Naive thymus-derived CD4-positive, alpha-beta T cell (primary cell): Measurements from ENCODE around the gene TMEM183A. TPM values are rescaled to one million over a fixed set of nuclear protein-coding genes. Genes with fewer than 3 reads are reported as not detected.

ENCODE experiments used
- ATAC-seq: fragments of 150-1000 bp; cut with Tn5 transposase; 2 replicates; pipeline ENCODE4 v1.10.0; 2021; ENCODE audit warnings: mild to moderate bottlenecking, moderate library complexity
- CTCF ChIA-PET: fragments of 350-600 bp; sonication (Branson Sonifier 250); formaldehyde crosslinking; loops from one replicate; lab custom pipeline; 2021; ENCODE audit warnings: antibody characterized with exemption; lab: Charles Lee
- POLR2A ChIA-PET: fragments of 350-600 bp; sonication (Branson Sonifier 250); formaldehyde crosslinking; loops from one replicate; lab custom pipeline; 2021; ENCODE audit warnings: antibody characterized with exemption, inconsistent platforms; lab: Charles Lee
- DNase-seq, 9 donors: peaks; one replicate each; pipeline versions ENCODE4 v3.0.0 to v3.0.0-alpha.2; 2020 to 2022; ENCODE audit warnings: mixed read lengths in 1 of 9
- H3K27ac ChIP-seq: one replicate; pipeline ENCODE4 v1.7.0; 2013; ENCODE audit warnings: mild to moderate bottlenecking, low read depth, low read length, moderate library complexity
- H3K27me3 ChIP-seq, 2 donors: one replicate each; pipeline ENCODE4 v1.7.0; 2013; ENCODE audit warnings: low read length in 2 of 2, mild to moderate bottlenecking in 2 of 2, moderate library complexity in 2 of 2; ENCODE audit not compliant: control insufficient read depth in 2 of 2, insufficient read depth in 2 of 2
- H3K36me3 ChIP-seq, 3 experiments: 1 replicate in 2 of 3; 2 replicates in 1 of 3; pipeline ENCODE4 v1.7.0; 2013; ENCODE audit warnings: low read length in 3 of 3, mild to moderate bottlenecking in 3 of 3, moderate library complexity in 1 of 3; ENCODE audit not compliant: insufficient read depth in 3 of 3, control insufficient read depth in 2 of 3
- H3K4me1 ChIP-seq, 2 donors: one replicate each; pipeline ENCODE4 v1.7.0; 2013; ENCODE audit warnings: low read length in 2 of 2, mild to moderate bottlenecking in 2 of 2, moderate library complexity in 1 of 2; ENCODE audit not compliant: control insufficient read depth in 2 of 2, insufficient read depth in 2 of 2
- H3K4me3 ChIP-seq: 2 replicates; pipeline ENCODE4 v1.7.0; 2013; ENCODE audit warnings: mild to moderate bottlenecking, low read length
- H3K9me3 ChIP-seq, 3 experiments: 1 replicate in 2 of 3; 2 replicates in 1 of 3; pipeline ENCODE4 v1.7.0; 2013; ENCODE audit warnings: low read length in 3 of 3; ENCODE audit not compliant: control insufficient read depth in 2 of 3
- H3K27ac Mint-ChIP-seq, 9 donors: one replicate each; pipeline ENCODE4 v1.8.0; 2020 to 2022; ENCODE audit warnings: mixed read lengths in 9 of 9, mild to moderate bottlenecking in 8 of 9, moderate library complexity in 5 of 9, inconsistent platforms in 2 of 9
- H3K27me3 Mint-ChIP-seq, 5 donors: one replicate each; pipeline ENCODE4 v1.8.0; 2021 to 2022; ENCODE audit warnings: mixed read lengths in 5 of 5, mild to moderate bottlenecking in 1 of 5
- H3K36me3 Mint-ChIP-seq, 5 donors: one replicate each; pipeline ENCODE4 v1.8.0; 2020 to 2022; ENCODE audit warnings: mixed read lengths in 5 of 5, mild to moderate bottlenecking in 3 of 5, inconsistent platforms in 1 of 5
- H3K4me1 Mint-ChIP-seq, 7 donors: one replicate each; pipeline ENCODE4 v1.8.0; 2020 to 2022; ENCODE audit warnings: mixed read lengths in 7 of 7, mild to moderate bottlenecking in 3 of 7, inconsistent platforms in 1 of 7
- H3K4me3 Mint-ChIP-seq, 10 donors: one replicate each; pipeline ENCODE4 v1.8.0; 2020 to 2022; ENCODE audit warnings: mild to moderate bottlenecking in 10 of 10, mixed read lengths in 10 of 10, moderate library complexity in 6 of 10, inconsistent platforms in 2 of 10
- H3K9me3 Mint-ChIP-seq, 11 donors: one replicate each; pipeline ENCODE4 v1.8.0; 2020 to 2022; ENCODE audit warnings: mixed read lengths in 11 of 11, mild to moderate bottlenecking in 4 of 11, inconsistent platforms in 1 of 11, moderate library complexity in 1 of 11
- intact Hi-C, 2 donors: fragments of 100-400 bp; cut with micrococcal nuclease; formaldehyde crosslinking; loops; one replicate each; pipeline ENCODE4 v1.15.1; 2023
- polyA plus RNA-seq, 2 donors: library from polyadenylated mRNA; unstranded; fragments of 300-500 nt; fragmentation: Illumina TruSeq; gene quantifications; one replicate each; pipeline ENCODE4 v1.2.3, GENCODE V29; 2021
- total RNA-seq, 6 experiments: library from RNA in 5 of 6; stranded (reverse) in 5 of 6; gene quantifications; 1 replicate in 5 of 6; 2 replicates in 1 of 6; pipeline ENCODE4 v1.2.3 and lab custom pipeline; 2021 to 2026

Gene TMEM183A
- total and polyA plus RNA-seq, 7 experiments from 2014 or later: 42.5 to 134 (median 73.0) TPM

DNA sequence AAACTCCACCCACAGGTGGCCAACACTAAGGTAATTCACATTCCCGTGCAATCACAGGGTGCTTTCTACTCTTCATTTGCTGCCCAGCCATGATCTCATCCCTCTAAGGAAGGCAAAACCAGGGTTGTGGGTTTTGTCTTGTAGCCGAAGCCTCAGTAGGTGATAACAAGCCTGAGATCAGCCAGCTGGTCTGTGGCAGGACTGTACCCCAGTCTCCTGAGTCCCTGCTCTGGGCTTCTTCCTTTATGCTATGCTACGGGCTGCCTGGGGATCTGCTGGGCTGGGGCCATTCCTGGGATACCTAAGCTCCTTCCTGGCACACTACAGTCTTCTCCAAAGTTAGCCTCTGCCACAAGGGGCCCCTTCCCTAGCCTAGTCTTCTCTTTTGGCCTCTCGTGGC lies 29.0 kb downstream of the TMEM183A start:
- no peaks in the 10 kb centered on the region for H3K36me3 ChIP-seq
- H3K4me3 ChIP-seq: no peak overlapping the region
- no peak for ATAC-seq
- H3K4me3 Mint-ChIP-seq: no peak overlapping the region
- H3K4me1 ChIP-seq: no peaks in the 10 kb centered on the region
- H3K27ac Mint-ChIP-seq: peak overlapping the region in 1 of 9 donors; percentile 54
- no peak overlapping the region for H3K27ac ChIP-seq
- peaks cover 0 to 7% (median 4%) of the 10 kb centered on the region in 5 donors for H3K27me3 Mint-ChIP-seq
- CTCF ChIA-PET: interaction anchor here (1.2 kb wide), 1 partner anchor 14 kb away, joined by 6 read pairs; no protein-coding TSS in a partner anchor
- peaks cover 0 to 4% (median 0%) of the 10 kb centered on the region in 5 donors for H3K36me3 Mint-ChIP-seq
- H3K27me3 ChIP-seq: no peaks in the 10 kb centered on the region
- POLR2A ChIA-PET: no interaction called here
- peaks cover 3 to 18% (median 5%) of the 10 kb centered on the region in 7 donors for H3K4me1 Mint-ChIP-seq
- H3K9me3 ChIP-seq: no peaks in the 10 kb centered on the region
- intact Hi-C loops: loop anchor here in 1 of 2 donors (5.0 kb wide), 1 partner anchor 451 kb away; no protein-coding TSS in a partner anchor
- DNase-seq: no peak
- H3K9me3 Mint-ChIP-seq: peaks cover 0 to 1% (median 0%) of the 10 kb centered on the region in 11 donors

- H3K4me1 ChIP-seq: no peaks in the 10 kb centered on the region
- no peak overlapping the region for H3K27ac Mint-ChIP-seq
- ChIA-PET POLR2A (no interaction called here), CTCF (no interaction called here)
- peaks cover 0 to 4% (median 0%) of the 10 kb centered on the region in 5 donors for H3K36me3 Mint-ChIP-seq
- H3K4me1 Mint-ChIP-seq: peaks cover 3 to 18% (median 5%) of the 10 kb centered on the region in 7 donors
- peaks cover 0 to 7% (median 4%) of the 10 kb centered on the region in 5 donors for H3K27me3 Mint-ChIP-seq
- H3K9me3 Mint-ChIP-seq: peaks cover 0 to 1% (median 0%) of the 10 kb centered on the region in 11 donors
- H3K9me3 ChIP-seq: no peaks in the 10 kb centered on the region
- no peak overlapping the region for H3K27ac ChIP-seq
- intact Hi-C loops: loop anchor here in 1 of 2 donors (5.0 kb wide), 1 partner anchor 451 kb away; no protein-coding TSS in a partner anchor
- no peak overlapping the region for H3K4me3 ChIP-seq
- DNase-seq (no peak), ATAC-seq (no peak)
- no peaks in the 10 kb centered on the region for H3K27me3 ChIP-seq
- no peak overlapping the region for H3K4me3 Mint-ChIP-seq
- H3K36me3 ChIP-seq: no peaks in the 10 kb centered on the region
These were observed 29.4 kb downstream of the TMEM183A start for GRCh38 chr1:203036537-203036936.

DNA sequence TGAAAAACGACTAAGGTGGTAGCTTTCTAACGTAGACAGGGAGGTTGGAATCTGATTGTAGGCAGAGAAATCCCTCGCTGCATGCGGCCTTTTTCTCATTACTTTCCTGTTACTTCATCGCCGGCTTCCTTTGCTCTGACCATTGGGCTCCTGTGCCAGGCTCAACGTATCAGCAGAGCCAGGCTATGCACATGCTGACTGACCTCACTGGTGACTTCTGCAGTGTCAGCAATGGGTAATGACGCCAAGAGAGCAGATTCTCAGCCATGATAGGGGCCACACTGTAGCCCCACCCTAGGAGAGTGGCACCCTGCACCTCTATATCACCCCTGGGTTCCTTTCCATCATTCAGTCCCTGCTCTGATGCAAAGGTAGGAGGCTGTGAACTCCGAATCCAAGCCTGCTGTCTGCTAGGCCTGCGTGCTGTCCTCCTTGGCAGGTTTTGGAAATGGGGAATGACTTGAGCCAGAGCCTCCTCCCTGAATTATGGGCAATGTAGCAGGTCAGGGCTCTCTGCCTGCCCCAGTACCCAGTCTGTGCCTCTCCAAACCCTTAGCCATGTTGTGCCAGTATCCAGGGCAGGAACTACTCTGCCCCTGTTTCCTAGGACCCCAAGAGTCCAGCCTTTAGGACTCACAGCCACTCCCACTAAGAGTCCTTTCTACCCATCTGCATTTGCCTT lies 30.5 kb downstream of the TMEM183A start:
- Mint-ChIP-seq H3K4me3 (no peak overlapping the region), H3K4me1 (peaks cover 3 to 16% (median 5%) of the 10 kb centered on the region in 7 donors), H3K27ac (no peak overlapping the region), H3K9me3 (peaks cover 0 to 1% (median 0%) of the 10 kb centered on the region in 11 donors), H3K36me3 (peaks cover 0 to 4% (median 0%) of the 10 kb centered on the region in 5 donors), H3K27me3 (peaks cover 0 to 7% (median 4%) of the 10 kb centered on the region in 5 donors)
- Histone ChIP-seq H3K36me3 (no peaks in the 10 kb centered on the region), H3K4me3 (no peak overlapping the region), H3K27me3 (no peaks in the 10 kb centered on the region), H3K9me3 (no peaks in the 10 kb centered on the region), H3K4me1 (no peaks in the 10 kb centered on the region), H3K27ac (no peak overlapping the region)
- POLR2A ChIA-PET: no interaction called here
- no peak for DNase-seq
- intact Hi-C loops: loop anchor here in 1 of 2 donors (5.0 kb wide), 1 partner anchor 450 kb away; no protein-coding TSS in a partner anchor
- CTCF ChIA-PET: interaction anchor here (1.2 kb wide), 1 partner anchor 248 kb away, joined by 3 read pairs; no protein-coding TSS in a partner anchor
- ATAC-seq: no peak

GRCh38 chr1:203038217-203038741 lies 31.1 kb downstream of the TMEM183A start:
- Histone ChIP-seq H3K4me3 (no peak overlapping the region), H3K27me3 (no peaks in the 10 kb centered on the region), H3K9me3 (no peaks in the 10 kb centered on the region), H3K36me3 (no peaks in the 10 kb centered on the region), H3K27ac (no peak overlapping the region), H3K4me1 (no peaks in the 10 kb centered on the region)
- no peak for ATAC-seq
- POLR2A ChIA-PET: no interaction called here
- Mint-ChIP-seq H3K27ac (no peak overlapping the region), H3K4me3 (no peak overlapping the region), H3K27me3 (peaks cover 0 to 7% (median 4%) of the 10 kb centered on the region in 5 donors), H3K36me3 (peaks cover 0 to 4% (median 0%) of the 10 kb centered on the region in 5 donors), H3K4me1 (peaks cover 3 to 16% (median 5%) of the 10 kb centered on the region in 7 donors), H3K9me3 (peaks cover 0 to 1% (median 0%) of the 10 kb centered on the region in 11 donors)
- no peak for DNase-seq
- CTCF ChIA-PET: interaction anchor here (0.7 to 3.6 kb wide), 6 partner anchors 11 to 378 kb away, joined by 3 to 46 read pairs (median 4); partner anchors contain the start of gene PPFIA4
- intact Hi-C loops: loop anchor here in 1 of 2 donors (5.0 kb wide), 1 partner anchor 449 kb away; no protein-coding TSS in a partner anchor

DNA sequence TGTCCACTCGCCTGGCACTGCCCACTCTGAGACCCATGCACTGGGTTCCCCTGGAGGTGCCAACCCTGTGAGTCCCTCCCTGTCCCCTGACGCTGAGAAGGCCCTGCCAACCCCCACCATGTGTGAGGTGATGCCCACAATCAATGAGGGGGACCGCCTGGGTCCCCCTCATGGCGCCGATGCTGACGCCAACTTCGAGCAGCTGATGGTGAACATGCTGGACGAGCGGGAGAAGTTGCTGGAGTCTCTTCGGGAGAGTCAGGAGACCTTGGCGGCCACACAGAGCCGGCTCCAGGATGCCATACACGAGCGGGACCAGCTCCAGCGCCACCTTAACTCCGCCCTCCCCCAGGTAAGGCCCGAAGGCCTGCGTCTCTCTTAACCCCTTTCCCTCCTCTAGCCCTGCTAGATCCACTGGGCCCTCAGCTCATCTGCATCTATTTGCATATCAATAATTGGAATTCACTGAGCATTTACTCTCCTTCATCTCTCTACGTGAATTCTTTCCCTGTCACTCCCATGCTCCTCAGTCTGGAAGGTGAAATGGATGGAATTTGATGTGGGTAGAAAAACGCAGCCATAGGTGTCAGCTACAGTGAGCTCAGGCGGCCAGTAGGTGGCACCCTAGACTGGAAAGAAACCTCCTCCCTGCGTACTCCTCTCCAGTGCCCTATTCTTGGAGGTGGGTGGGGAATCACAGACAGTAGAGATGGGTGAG lies 31.9 kb downstream of the TMEM183A start:
- H3K36me3 Mint-ChIP-seq: peaks cover 0 to 4% (median 0%) of the 10 kb centered on the region in 5 donors
- ATAC-seq (peak; percentile 90), DNase-seq (peak; percentile 19 to 65 (median 56))
- Histone ChIP-seq H3K36me3 (no peaks in the 10 kb centered on the region), H3K4me3 (no peak overlapping the region), H3K27ac (no peak overlapping the region), H3K27me3 (no peaks in the 10 kb centered on the region), H3K9me3 (no peaks in the 10 kb centered on the region), H3K4me1 (no peaks in the 10 kb centered on the region)
- H3K27ac Mint-ChIP-seq: no peak overlapping the region
- intact Hi-C loops: loop anchor here (1.0 to 5.0 kb wide), 4 partner anchors 133 to 448 kb away; no protein-coding TSS in a partner anchor
- H3K9me3 Mint-ChIP-seq: peaks cover 0 to 1% (median 0%) of the 10 kb centered on the region in 11 donors
- H3K4me3 Mint-ChIP-seq: peak overlapping the region in 1 of 10 donors; percentile 44
- peaks cover 0 to 7% (median 4%) of the 10 kb centered on the region in 5 donors for H3K27me3 Mint-ChIP-seq
- ChIA-PET CTCF (interaction anchor here (0.6 to 3.6 kb wide), 18 partner anchors 9 to 820 kb away, joined by 3 to 46 read pairs (median 4); partner anchors contain the start of gene PPFIA4), POLR2A (interaction anchor here (1.4 kb wide), 1 partner anchor 230 kb away, joined by 4 read pairs; no protein-coding TSS in a partner anchor)
- peaks cover 3 to 15% (median 5%) of the 10 kb centered on the region in 7 donors for H3K4me1 Mint-ChIP-seq
